Lower leg skin (tissue), 4 donors: Measurements from ENCODE around the gene SYNGAP1. TPM values are rescaled to one million over a fixed set of nuclear protein-coding genes. Genes with fewer than 3 reads are reported as not detected.

Source experiments
- DNase-seq, 2 donors: peaks; one replicate each; pipeline ENCODE4 v3.0.0-alpha.2; 2019; ENCODE audit warnings: low spot score in 2 of 2
- H3K4me3 ChIP-seq: fragments of 200-600 bp; sonication (generic); 2 replicates; pipeline ENCODE4 v1.5.1; 2017; ENCODE audit warnings: mild to moderate bottlenecking, low read depth; ENCODE audit not compliant: poor library complexity, severe bottlenecking
- CTCF ChIP-seq, 3 donors: fragments of 450-650 bp; IDR thresholded peaks; one replicate each; pipeline ENCODE4 v1.5.1; 2016; ENCODE audit warnings: antibody characterized with exemption in 3 of 3, mild to moderate bottlenecking in 3 of 3, moderate library complexity in 2 of 3
- POLR2A ChIP-seq, 2 donors: fragments of 450-650 bp; IDR thresholded peaks; one replicate each; pipeline ENCODE4 v1.6.1; 2016 to 2017; ENCODE audit warnings: antibody characterized with exemption in 2 of 2, mild to moderate bottlenecking in 1 of 2, moderate library complexity in 1 of 2
- intact Hi-C: fragments of 100-400 bp; cut with DNase I; formaldehyde crosslinking; loops from one replicate; pipeline ENCODE4 v1.15.0; 2023; ENCODE audit warnings: low total_unique reads
- microRNA-seq, 2 donors: library from miRNA; unstranded; fragments of <30 nt; microRNA quantifications; one replicate each; pipeline ENCODE4, GENCODE V29; 2016; ENCODE audit warnings: borderline replicate concordance in 2 of 2, borderline number of aligned reads in 1 of 2
- total RNA-seq, 4 donors: library from RNA; depleted of rRNA; stranded (reverse); fragments of >200 nt; gene quantifications; one replicate each; pipeline ENCODE4 v1.1.0, GENCODE V29; 2016

The SYNGAP1 gene
- total RNA-seq, 4 donors from 2014 or later: 7.5 to 21.1 (median 9.4) TPM

DNA sequence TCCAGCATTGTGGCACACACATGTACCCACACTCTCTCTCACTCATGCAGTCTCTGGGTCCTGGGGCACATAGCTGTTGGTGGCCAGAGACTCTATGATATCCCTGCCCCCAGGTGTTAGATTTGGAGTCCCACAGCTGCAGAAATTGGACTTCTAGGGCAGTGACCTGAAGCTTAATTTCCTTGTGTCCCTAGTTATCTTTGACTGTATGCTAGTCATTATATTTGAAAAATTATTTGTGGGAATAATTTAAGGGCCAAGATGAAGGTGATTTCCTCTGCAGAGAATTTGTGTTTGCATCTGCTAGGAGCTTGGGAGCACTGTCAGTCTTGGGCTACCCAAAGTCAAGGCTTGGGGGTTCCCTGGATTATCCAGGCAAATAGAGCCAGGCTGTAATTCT, 84.6 kb downstream of the SYNGAP1 start:
- TF ChIP-seq POLR2A (IDR thresholded peaks at IDR 0.05) (no peak), CTCF (IDR thresholded peaks at IDR 0.05) (no peak)
- intact Hi-C loops: no loop called here
- no peak overlapping the region for H3K4me3 ChIP-seq
- DNase-seq: no peak

Small RNA genes within 50 kb of the gene (microRNA-seq; reads per million reads assigned to microRNA genes)
- gene MIR5004: 0 reads per million in 2 donors

Other genes starting within 250 kb of the SYNGAP1 start
- under 1 TPM; 0.16 to 0.30 (median 0.28) TPM for gene COL11A2, start 227.6 kb upstream of the SYNGAP1 start, total RNA-seq
- 10 to 100 TPM; 17.8 to 27.3 (median 24.9) TPM for gene RXRB, start 219.4 kb upstream of the SYNGAP1 start, total RNA-seq
- 10 to 100 TPM; 35.4 to 52.7 (median 39.1) TPM for gene SLC39A7, start 219.2 kb upstream of the SYNGAP1 start, total RNA-seq
- gene HSD17B8, start 215.4 kb upstream of the SYNGAP1 start, total RNA-seq: 10 to 100 TPM; 39.3 to 49.5 (median 41.8) TPM
- gene RING1, start 211.6 kb upstream of the SYNGAP1 start, total RNA-seq: 10 to 100 TPM; 10.0 to 22.1 (median 13.7) TPM
- 10 to 100 TPM; 33.3 to 51.0 (median 44.4) TPM for gene VPS52, start 148.2 kb upstream of the SYNGAP1 start, total RNA-seq
- 1,000 to 10,000 TPM; 4,043 to 6,696 (median 6,204) TPM for gene RPS18, start 148.0 kb upstream of the SYNGAP1 start, total RNA-seq
- gene B3GALT4, start 142.9 kb upstream of the SYNGAP1 start, total RNA-seq: 10 to 100 TPM; 24.8 to 31.0 (median 26.3) TPM
- gene WDR46, start 130.8 kb upstream of the SYNGAP1 start, total RNA-seq: 10 to 100 TPM; 38.4 to 57.2 (median 47.0) TPM
- 10 to 100 TPM; 22.6 to 36.3 (median 35.3) TPM for gene PFDN6, start 130.5 kb upstream of the SYNGAP1 start, total RNA-seq
- 10 to 100 TPM; 79.7 to 95.3 (median 84.4) TPM for gene RGL2, start 121.1 kb upstream of the SYNGAP1 start, total RNA-seq
- 100 to 1,000 TPM in 1 of 4 donors, 10 to 100 TPM in 3; 80.3 to 122 (median 92.0) TPM for gene TAPBP, start 106.0 kb upstream of the SYNGAP1 start, total RNA-seq
- gene ZBTB22, start 102.3 kb upstream of the SYNGAP1 start, total RNA-seq: 10 to 100 TPM; 25.0 to 53.7 (median 35.8) TPM
- gene DAXX, start 97.1 kb upstream of the SYNGAP1 start, total RNA-seq: 10 to 100 TPM; 41.2 to 45.4 (median 43.3) TPM
- 10 to 100 TPM in 1 of 4 donors, 1 to 10 TPM in 3; 4.1 to 14.6 (median 9.3) TPM for gene KIFC1, start 28.2 kb upstream of the SYNGAP1 start, total RNA-seq
- 10 to 100 TPM; 40.9 to 73.0 (median 64.8) TPM for gene PHF1, start 9.1 kb upstream of the SYNGAP1 start, total RNA-seq
- 100 to 1,000 TPM in 3 of 4 donors, 10 to 100 TPM in 1; 96.5 to 162 (median 153) TPM for gene CUTA, start 2.0 kb upstream of the SYNGAP1 start, total RNA-seq
- 1 to 10 TPM; 4.0 to 5.4 (median 4.6) TPM for gene ZBTB9, start 34.5 kb downstream of the SYNGAP1 start, total RNA-seq
- gene BAK1, start 160.2 kb downstream of the SYNGAP1 start, total RNA-seq: 10 to 100 TPM; 19.7 to 26.6 (median 22.2) TPM
- 100 to 1,000 TPM; 161 to 265 (median 197) TPM for gene ITPR3, start 201.3 kb downstream of the SYNGAP1 start, total RNA-seq